Uterus (tissue), 2 donors: ENCODE results near the gene RIPOR2.
"Not testable (repeated sequence)": the region's sequence is repeated elsewhere in the genome, so short reads cannot be mapped to it uniquely, and the experiment has no call there.

Experiments used
- POLR2A ChIP-seq, 2 donors: fragments of 450-650 bp; IDR thresholded peaks; one replicate each; pipeline ENCODE4 v1.6.1; 2016; ENCODE audit warnings: antibody characterized with exemption in 2 of 2, mild to moderate bottlenecking in 1 of 2, moderate library complexity in 1 of 2
- TF ChIP-seq, protein P1 (sequence below), 4 experiments: fragments of 200-600 bp in 2 of 4; fragments of 450-650 bp in 2 of 4; sonication (generic) in 2 of 4; IDR thresholded peaks; one replicate each; pipeline ENCODE4 v1.5.1; 2016 to 2019; ENCODE audit warnings: antibody characterized with exemption in 4 of 4, mild to moderate bottlenecking in 2 of 4, moderate library complexity in 1 of 4

- TF ChIP-seq, protein P1, sequence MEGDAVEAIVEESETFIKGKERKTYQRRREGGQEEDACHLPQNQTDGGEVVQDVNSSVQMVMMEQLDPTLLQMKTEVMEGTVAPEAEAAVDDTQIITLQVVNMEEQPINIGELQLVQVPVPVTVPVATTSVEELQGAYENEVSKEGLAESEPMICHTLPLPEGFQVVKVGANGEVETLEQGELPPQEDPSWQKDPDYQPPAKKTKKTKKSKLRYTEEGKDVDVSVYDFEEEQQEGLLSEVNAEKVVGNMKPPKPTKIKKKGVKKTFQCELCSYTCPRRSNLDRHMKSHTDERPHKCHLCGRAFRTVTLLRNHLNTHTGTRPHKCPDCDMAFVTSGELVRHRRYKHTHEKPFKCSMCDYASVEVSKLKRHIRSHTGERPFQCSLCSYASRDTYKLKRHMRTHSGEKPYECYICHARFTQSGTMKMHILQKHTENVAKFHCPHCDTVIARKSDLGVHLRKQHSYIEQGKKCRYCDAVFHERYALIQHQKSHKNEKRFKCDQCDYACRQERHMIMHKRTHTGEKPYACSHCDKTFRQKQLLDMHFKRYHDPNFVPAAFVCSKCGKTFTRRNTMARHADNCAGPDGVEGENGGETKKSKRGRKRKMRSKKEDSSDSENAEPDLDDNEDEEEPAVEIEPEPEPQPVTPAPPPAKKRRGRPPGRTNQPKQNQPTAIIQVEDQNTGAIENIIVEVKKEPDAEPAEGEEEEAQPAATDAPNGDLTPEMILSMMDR (IDR thresholded peaks at IDR 0.05): not testable (repeated sequence)
- not testable (repeated sequence) for TF ChIP-seq POLR2A (IDR thresholded peaks at IDR 0.05)
These were observed 170.6 kb downstream of the RIPOR2 start for GRCh38 chr6:24764833-24765828.
